LHCN-M2 (cell line): ENCODE measurements around the gene RP9. TPM values are rescaled to one million over a fixed set of nuclear protein-coding genes. Genes with fewer than 3 reads are reported as not detected.

Experiments
- DNase-seq: peaks from one replicate; pipeline ENCODE4 v3.0.0-alpha.2; 2012; ENCODE audit warnings: low read depth
- total RNA-seq: library from RNA; depleted of rRNA; stranded (reverse); fragments of >200 nt; gene quantifications from 2 replicates; pipeline ENCODE4 v1.2.3, GENCODE V29; 2014; rRNA removed

Gene RP9
- total RNA-seq, 1 experiment from 2014 or later, result 18.5 TPM

DNA sequence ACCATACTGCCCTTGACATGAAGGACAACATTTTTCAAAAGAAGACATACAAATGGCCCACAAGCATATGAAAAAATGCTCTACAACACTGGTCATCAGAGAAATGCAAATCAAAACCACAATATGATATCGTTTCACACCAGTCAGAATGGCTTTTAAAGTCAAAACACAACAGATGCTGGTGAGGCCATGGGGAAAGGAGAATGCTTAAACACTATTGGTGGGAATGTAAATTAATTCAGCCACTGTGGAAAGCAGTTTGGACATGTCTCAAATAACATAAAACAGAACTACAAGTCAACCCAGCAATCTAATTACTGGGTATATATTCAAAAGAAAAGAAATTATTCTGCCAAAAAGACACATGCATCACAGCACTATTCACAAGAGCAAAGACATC, 42.4 kb downstream of the RP9 start:
- DNase-seq, result peak; percentile 28

DNA sequence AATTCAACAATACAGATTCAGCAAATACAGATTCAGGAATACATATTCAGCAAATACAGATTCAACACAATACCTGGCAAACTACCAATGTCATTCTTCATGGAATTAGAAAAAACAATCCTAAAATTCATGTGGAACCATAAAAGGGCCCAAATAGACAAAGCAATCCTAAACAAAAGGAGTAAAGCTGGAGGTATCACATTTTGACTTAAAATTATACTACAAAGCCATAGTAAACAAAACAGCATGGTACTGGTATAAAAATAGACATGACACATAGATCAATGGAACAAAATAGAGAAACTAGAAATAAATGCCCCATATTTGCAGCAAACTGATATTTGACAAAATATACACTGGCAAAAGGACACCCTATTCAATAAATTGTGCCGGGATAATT, 43.2 kb downstream of the RP9 start:
- DNase-seq, result no peak

DNA sequence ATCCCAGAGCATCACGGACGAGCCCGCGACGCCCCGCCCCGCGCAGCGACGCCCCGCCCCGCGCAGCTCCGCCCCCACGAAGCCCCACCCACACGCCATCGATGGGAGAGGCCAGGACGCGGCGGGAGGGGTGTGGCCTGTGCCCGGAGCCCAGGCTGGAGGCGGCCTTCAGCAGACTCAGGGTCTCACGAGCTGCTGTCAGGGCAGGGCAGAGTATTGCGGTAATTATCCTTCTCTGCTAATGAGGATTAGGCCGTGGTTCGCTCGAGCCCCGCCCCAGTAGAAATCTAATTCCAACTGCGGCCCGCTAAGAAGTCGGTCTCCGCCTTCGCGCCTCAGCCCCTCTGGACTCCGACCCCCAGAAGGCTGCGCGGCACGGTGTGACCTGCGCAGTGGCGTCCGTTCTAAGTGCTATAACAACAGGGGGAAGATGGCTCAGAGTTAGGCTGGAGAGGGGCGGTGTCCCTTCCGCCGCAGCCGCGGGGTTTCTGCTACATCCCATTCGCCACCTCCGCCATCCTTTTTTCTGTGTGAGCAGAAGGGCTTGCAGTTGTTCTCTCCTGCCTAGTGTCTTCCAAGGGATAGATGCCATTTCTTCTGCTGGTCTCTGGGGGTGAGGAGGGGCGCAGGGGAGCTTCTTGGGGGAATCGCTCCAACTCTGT, 46.3 kb downstream of the RP9 start:
- DNase-seq, result peak; percentile 96

DNA sequence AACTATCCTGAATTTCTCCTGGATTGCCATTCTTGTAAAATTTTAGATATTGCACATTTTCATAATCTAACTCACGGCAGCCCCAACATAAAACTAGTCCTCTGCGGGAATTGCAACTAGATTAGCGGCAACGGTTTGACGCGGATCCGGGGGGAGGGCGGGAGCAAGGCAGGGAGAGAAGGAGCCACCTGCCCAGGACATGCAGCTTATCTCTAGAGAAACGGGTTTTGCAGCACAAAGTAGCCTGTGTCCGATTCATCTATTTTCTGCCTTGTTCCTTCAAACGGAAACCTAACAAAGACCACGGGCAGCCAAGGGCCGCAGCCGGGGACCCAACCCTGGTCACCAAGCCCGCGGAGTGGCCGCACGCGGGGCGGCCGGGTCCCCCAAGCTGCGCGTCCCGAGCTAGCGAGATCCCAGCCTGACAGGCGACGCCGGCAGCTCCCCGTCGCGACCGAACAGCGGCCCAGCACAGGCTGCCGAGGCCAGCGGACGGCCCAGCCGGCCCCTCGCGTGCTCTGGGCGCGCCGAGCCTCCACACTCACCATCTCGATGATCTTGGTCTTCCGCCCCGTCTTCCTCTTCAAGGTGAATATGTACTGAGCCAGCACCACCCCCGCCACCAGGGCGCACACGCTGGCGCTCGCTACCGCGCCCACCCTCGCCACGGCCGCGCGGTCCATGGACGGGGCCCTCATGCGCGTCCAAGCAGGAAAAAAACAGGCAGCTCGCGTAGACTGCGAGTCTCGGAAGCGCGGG, 47.0 kb downstream of the RP9 start, which contains the start of gene NT5C3A:
Gene NT5C3A, minus strand, starts transcription at position 754 of the 759 bp plus-strand sequence. Its CDS starts 71 bp downstream, at position 683.
- peak; percentile 44 for DNase-seq

DNA sequence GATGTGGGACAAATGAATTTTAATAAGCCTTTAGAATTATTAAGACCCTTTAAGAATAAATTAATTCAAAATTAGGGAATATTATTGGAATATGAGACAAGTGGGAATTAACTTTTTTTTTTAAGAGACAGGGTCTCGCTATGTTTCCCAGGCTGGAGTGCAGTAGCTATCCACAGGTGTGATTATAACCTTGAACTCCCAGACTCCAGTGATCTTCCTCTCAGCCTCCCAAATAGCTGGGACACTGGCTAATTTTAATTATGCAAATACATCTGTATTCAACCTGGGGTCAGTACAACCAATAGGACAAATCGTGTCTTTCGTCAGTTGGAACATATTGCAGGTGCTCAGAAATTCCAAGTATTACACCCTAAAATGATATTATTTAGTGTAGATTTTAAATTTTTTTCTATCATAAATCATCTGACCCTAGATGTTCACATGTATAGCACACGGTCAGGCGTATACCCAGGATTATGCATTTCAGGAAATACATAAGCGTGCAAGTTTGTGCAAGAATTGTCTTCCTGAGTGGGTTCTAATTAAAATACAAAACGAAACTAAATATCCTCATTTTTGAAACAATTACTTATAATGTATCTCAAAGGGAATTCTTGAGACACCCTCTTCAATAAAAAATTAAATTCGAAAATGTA, 47.8 kb downstream of the RP9 start:
- no peak for DNase-seq

DNA sequence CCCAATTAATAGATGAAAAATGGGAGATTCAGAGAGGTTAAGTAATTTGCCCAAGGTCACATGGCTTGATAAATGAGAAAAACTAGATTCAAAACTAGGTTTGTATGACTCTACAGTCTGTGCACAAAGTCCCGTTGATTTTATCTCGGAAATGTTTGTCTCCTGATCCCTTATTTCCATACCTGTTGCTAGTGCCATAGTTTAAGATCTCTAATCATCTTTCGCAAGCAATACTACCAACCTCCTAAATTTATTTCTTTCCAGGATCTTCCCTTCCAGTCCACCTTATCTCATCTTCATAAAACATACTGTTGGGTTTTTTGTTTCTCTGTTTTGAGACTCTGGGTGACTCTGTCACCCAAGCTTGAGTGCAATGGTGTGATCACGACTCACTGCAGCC, 49.6 kb downstream of the RP9 start:
- no peak for DNase-seq

DNA sequence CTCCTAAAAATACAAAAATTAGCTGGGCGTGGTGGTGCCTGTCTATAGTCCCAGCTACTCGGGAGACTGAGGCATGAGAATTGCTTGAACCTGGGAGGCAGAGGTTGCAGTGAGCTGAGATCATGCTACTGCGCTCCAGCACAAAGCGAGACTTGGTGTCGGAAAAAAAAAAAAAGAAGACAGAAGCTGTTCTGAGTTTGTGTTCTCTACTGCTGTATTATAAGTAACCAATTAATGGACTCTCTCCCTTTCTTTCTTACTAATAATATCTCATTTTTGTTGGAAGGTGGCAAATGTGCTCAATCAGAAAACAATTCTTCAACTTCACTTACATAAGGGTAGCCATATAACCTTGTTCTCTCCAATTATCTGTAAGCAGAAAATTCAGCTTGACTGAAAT, 54.0 kb downstream of the RP9 start:
- no peak for DNase-seq

DNA sequence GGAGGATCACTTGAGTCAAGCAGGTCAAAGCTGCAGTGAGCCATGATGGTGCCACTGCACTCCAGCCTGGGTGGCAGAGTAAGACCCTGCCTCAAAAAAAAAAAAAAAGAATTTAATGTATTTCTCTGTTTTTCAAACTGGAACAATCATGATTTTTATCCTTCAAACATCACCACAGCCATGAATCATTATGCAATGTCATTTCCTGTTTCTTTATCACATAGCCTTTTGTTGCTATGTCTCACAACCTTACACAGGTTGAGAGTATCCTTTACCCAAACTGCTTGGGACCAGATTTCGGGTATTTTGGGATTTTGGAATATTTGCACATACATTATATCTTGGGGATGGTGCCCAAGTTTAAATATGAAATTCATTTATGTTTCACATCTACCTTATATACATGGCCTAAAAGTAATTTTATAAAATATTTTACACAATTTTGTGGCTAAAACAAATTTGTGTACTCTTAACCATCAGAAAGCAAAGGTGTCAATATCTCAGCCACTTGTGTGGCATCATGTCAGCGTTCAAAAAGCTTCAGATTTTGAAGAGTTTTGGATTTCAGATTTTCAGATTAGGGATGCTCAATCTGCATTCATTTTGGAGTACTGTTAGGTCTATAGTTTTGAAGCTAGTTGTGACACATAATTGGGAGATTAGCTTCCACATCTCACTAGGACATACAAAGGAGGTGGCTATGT, 54.8 kb downstream of the RP9 start:
- peak; percentile 39 for DNase-seq

DNA sequence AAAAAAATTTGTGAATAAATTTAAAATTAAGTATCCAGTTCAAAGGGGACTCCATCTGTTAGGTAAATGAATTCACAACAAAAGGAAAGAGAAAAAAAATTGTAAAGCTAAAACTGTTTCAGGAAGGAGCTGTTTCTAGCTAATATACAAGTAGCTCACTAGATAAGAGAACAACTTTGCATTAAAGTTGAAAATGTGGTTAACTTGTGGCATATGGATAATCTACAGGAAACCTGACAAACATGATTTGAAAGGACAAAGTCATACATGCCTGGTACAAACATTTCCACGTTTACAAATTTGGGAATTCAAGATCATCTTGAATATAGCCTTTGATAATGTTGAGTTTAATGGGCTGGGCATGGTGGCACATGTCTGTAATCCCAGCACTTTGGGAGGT, 55.5 kb downstream of the RP9 start:
- no peak for DNase-seq

DNA sequence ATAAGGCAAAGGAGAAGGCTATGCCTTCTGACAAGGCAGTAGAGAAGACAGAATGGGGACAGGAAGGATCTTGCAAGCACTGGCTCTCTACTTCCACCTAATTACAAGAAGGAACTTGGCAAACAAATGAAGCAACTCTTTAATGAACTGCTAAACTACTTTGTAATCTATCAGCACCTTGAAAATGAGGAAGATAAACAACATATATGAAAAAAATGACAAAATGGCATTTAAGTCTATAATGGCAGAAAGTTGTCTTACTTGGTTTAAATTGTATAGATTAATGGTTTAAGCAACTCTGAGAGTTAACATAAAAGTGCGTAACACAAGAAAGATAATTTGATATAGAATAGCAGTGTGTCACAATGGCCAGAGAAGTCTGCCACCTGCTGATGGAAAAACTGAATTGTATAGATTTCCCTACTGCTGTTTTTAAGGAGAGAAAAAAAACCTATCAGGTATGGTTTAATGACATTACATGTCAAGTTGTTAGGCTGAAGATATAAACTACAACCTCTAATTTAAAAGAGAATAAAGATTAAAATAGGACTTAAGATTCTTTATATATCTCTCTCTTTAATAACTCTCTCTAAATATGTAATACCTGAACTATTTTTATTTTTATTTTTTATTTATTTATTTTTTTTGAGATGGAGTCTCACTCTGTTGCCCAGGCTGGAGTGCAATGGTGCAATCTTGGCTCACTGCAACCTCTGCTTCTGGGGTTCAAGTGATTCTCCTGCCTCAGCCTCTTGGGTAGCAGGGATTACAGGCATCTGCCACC, 58.5 kb downstream of the RP9 start:
- peak; percentile 52 for DNase-seq

DNA sequence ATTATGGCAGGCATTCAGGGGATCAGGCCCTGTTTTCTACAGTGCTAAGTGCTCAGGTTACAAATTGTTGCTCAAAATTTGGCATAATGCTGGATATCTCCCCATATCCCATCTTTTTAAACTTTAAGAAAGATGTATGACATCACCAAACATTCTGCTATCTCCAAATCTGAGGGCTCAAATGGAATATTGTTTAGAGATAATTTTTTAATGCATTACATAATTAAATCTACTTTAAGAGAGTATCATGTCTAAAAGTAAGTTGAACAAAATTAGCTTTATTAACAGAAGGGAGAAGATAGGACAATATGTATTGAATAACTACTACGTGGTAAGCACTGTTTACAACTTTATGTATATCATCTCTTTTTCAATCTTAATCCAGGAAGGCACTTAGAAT, 60.5 kb downstream of the RP9 start:
- DNase-seq, result no peak

DNA sequence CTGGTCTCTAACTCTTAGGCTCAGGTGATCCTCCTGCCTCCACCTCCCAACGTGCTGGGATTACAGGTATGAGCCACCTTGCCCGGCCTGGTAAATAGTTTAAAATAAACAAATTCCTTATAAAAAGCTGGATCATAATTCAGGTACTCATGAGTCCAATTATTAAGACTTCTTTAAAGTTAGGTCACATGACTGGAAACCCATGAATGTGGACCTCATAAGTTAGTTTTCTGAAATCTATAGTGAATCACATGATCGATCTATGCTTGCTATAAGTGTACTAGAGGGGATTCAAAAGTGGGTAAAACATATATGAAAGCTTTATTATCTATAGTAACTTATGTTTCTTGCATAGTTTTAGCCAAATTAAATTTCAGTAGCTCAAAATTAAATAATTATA, 60.9 kb downstream of the RP9 start:
- DNase-seq, result no peak

DNA sequence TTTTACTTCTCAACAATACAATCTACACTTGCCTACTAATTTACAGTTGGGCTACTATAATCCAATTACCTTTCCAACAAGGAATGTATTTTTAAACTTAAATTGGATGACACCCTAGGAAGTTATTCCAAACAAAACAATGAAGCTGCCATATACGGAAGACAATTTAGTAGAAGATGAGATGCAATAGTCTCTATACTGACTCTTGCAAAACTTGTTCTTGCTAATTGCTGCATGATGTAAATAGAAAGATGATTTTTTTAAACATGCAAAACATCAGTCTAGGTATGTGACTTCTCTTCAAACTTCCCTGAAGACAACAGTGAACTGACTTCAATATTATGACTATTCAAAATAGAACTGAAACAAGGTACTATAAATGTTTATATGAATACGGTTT, 64.2 kb downstream of the RP9 start:
- no peak for DNase-seq

Other genes with a start within 250 kb of the RP9 start
- 47.6 and 54.1 TPM in 2 replicates for gene KBTBD2, start 217.6 kb downstream of the RP9 start, total RNA-seq
- 289 and 303 TPM in 2 replicates for gene FKBP9, start 152.0 kb downstream of the RP9 start, total RNA-seq
- gene NT5C3A, start 46.6 kb downstream of the RP9 start, total RNA-seq, result 35.9 and 40.1 TPM in 2 replicates
- gene BBS9, start 20.2 kb upstream of the RP9 start, total RNA-seq, result 7.3 and 12.2 TPM in 2 replicates